OCI-M2 (cell line): ENCODE measurements around the gene MYO5B.
"Not testable (repeated sequence)": the region's sequence is repeated elsewhere in the genome, so short reads cannot be mapped to it uniquely, and the experiment has no call there.

Experiments used
- DNase-seq: peaks from one replicate; lab custom pipeline; 2025; ENCODE audit not compliant: unreplicated experiment; lab: John Stamatoyannopoulos, UW

The MYO5B gene

DNA sequence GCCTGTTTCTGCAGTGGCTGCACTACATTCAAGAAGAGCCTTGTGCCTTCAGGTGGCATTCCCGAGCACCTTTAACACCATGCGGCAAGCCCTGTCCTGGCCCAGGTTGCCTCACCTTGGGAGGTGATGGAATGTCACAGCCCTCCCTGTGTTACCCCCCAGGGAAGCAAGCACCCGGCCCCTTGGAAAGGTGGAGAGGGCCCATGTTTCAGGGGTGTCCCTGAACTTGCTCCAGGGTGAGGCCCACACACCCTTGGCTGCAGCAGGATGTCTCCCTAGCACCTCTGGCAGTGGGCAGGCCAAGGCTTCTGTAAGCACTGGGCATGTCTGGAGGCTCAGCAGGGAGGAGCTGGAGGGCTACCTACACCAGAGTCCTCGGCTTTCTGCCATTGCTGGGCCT, 352.3 kb downstream of the MYO5B start:
- DNase-seq = no peak

DNA sequence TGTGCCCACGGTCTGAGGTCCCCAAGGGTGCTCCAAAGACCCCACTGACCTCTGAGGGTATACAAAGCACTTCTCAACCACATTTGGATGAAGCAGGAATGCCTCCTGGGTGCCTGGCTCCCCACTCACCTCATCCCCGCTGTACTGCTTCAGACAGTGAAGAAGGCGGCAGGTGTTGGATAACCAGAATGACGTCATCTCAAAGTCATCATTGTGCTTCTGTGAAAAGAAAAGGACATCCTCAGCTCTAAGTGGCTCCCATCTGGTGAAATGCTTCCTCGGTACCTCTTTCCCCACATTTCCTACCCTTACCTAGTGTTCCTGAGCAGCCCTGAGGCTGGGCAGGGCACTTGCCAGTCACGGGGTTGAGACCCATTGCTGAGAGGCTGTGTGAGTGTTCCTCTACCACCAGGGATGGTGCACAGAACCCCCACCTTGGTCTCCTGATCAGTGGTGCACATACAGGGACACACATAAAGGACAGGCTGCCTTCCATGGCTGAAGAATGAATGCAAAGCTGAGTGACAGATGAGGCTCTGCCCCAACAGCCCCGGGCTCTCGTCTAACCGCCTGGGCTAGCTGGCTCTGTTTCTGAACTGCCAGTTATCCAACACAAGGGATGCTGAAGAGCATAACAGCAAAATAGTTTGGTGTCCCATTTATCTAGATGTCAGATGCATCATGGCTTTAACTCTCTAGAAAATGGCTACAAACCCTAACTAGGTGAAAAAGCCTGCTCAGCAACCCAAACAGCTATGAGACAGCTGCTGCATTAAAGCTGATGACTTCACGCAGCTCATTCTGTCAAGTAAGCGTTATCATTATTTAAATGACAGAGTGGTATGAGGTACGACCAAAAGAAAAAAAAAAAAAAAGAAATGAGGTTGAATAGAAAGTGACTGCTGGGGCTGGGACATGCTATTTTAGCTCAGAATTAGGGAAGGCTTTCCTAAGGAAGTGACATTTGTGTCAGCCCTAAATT, 353.4 kb downstream of the MYO5B start:
- DNase-seq = no peak

DNA sequence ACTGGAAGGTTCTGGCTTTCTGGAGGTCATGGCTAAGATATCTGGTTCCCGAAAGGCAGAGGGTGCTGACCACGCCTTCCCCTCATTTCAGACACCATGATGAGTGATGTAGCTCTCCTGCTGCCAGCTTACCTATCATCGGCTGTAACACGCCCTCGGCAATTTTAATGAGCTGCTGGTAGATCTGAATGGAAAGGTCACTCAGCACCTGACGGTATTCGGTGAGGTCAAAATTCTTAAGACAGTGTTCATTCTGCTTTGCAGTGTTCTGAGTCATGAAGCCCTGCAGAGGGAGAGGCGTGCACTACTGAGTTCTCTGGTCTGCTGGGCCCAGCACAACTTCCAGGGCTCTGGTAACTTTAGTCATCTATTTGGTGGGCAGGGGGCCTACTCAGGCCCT, 355.9 kb downstream of the MYO5B start:
- DNase-seq = no peak

DNA sequence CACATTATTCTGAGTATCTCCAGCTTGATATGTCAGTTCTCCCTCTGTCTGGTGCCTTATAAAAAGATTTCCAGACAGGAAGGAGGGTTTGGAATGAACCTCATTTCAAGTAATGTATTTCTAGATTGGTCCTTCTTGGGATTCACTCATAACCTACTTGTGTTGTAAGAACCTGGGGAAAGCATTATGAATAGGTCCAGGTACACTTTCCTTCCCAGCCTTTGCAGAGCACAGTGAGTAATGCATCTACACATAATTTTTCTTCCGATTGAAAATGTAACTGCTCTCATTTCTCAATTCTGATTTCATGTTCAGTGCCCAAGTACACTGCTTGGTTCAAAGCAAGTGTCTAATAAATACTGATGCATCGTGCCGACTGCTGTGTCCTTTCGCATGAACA, 356.6 kb downstream of the MYO5B start:
- no peak for DNase-seq

DNA sequence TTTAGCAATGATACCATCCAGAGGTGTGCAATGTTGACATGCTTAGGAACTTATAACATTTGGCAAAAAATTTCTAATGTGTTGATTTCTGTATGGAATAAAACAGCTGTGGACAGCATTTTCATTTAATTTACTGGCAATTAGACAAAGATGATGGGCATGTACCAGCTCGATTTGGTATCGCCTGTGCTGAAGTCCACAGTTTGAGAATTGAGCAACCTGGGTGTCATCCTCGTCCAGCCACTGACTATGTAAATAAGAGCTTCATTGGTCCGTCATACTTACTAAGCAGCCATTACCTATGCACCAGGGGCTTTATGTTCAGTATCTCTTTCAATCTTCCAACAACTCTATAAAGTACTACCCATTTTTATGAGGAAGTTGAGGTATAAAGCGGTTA, 357.1 kb downstream of the MYO5B start:
- no peak for DNase-seq

DNA sequence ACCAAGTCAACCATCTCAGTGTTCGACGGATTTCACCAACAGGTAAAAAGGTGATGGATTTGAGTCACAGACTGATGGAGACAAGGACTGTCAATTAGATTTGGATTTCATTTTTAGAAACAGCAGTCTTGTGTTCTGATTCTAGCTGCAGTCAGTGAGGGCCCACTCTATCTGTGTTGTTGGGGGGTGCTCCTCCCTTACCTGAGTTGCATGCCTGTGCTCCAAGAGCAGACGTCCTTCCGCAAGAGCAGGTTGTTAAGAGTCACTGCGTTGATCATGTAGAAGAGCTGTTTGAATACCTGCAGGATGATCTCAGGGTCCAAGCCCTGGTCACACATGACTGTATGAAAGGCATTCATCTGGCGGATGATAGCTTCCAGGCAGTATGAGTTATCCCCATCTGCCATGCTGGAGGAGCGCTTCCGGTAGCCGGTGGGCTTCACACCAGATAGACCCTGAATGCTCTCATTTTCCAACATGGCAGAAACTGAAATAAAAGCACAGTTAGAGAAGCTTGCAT, 357.6 kb downstream of the MYO5B start:
- not testable (repeated sequence) for DNase-seq

DNA sequence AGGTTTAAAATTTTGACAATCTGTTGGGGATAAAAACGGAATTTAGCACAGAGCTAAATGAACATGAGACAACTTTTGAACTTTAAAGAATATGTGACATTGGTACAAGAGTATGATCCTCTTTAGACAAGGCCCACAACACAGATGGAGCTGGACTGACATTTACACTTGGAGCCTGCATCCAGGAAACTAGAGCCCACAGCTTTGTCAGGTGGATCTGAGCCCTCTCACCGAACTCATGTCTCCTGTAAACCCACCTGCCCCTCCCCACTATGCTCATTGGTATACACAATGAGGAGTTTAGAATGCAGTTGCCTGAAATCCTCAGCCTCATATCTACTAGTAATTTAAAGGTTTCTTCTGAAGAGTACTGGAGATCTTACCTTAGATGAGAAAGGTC, 359.5 kb downstream of the MYO5B start:
- DNase-seq = no peak

DNA sequence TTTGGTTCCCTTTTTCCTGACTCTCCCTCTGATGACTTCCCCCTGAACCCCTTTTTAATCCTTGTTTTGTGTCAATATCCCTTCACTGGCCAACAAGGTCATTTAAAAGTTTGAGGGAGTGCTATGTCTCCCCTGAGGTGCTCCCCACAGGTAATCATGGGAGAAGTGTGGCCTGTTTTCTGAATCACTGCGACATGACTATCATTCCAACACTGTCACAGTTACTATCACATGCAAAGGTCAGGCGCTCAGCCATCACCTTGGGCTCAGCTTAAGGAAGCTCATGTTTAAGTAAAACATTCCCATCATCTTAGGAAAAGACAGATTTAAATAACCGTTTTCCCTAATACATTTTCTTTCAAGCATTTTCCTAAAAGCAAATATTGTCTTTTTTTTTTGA, 360.7 kb downstream of the MYO5B start:
- no peak for DNase-seq

DNA sequence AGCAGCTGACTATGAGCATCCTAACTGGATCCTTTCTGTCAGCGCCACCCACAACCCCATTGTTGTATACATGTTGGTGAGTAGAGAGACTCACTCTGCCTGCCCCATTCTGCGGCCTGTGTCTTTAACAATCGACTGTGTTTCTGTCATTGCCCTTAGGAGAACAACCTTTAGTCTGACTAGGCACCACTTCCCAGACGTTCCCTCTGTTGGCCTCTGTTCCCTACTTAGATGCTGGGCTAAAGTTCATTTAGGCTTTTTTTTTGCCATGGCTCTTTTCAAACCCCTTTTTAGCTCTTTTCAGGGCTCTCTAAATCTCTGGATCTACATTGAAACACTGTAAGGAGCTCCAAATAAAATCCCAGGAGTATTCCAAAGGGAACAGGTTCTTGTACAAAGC, 361.1 kb downstream of the MYO5B start:
- no peak for DNase-seq

DNA sequence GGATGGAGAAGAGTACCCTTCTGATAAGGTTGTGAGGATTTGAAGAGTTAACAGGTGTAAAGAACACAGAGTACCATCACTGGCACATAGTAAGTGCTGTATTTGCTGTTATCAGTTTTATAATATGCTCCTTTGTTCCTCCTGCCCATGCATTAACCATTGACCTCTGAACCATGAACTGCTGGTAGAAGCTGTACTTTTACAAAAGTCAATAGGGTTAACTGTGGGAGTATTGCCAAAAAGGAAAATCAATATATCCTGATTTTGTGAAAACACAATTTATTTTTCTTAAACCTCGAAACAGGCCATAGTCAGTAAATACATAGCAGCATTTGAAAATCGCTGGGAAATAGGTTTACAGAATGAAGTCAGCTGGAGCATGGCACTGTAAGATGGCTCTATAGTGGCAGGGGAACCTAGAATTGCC, 362.7 kb downstream of the MYO5B start:
- DNase-seq = no peak

DNA sequence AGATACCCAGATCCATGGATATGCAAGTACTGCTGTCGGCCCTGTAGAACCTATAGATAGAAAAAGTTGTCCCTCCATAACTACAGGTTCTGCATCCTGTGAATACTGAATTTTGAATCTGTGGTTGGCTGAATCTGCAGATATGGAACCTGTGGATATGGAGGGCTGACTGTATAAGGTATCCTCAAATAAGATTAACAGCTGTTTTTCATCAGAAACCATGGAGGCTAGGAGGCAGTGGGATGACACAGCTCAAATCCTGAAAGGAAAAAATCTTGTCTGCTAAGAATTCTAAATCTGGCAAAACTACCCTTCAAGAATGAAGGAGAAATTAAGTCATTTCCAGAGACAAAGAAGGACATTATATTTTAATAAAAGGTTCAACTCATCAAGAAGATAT, 367.0 kb downstream of the MYO5B start:
- DNase-seq = no peak

DNA sequence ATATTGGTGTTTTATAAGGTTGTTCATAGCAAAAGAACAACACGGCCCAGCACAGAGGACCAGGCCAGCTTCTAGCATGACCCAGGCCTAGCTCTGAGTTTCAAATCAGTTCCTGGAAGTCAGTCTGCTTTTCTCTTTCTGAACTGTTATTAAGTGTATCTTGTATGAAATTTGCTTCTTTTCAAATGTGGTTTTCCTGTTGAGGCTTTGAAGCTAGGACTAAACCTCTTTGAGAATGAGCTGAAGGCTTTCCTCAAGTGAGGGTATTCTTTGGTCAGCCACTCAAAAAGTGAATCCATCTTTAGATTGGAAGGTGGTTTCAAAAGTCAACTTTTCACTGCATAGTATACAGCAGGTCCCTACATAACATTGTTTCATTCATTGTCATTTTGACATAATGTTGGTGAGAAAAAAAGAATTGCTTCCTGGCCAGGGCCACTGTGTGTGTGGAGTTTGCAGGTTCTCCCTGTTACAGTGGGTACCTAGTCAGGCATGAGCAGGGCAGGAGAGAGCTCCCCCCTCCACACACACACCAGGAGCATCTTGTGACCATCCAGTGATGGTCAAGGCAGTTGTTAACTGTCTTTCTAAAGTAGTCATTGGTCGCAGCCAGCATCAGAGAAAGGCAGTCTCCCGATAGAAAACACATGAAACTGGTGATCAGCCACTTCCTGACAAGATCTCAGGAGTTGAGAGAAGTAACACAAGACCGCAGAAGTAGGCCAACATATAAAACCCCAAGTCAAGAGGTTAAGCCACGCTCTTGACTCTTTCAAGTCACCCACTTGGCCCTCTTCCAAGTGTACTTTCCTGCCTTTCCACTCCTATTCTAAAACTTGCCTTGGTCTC, 374.9 kb downstream of the MYO5B start:
- no peak for DNase-seq

DNA sequence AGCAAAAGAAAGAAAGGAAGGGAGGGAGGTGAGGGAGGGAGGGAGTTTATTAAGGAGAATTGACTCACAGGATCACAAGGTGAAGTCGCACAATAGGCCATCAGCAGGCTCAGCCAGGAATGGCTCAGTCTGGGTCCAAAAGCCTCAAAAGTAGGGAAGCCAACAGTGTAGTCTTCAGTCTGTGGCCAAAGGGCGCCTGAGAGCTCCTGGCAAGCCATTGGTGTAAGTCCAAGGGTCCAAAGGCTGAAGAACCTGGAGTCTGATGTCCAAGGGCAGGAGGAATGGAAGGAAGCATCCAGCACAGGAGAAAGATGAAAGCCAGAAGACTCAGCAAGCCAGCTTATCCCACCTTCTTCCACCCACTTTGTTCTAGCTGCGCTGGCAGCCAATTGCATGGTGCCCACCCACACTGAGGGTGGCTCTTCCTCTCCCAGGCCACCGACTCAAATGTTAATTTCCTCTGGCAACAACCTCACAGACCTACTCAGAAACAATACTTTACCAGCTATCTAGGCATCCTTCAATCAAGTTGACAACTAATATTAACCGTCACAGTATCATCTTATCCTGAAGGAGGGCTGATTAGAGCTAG, 375.8 kb downstream of the MYO5B start:
- no peak for DNase-seq

DNA sequence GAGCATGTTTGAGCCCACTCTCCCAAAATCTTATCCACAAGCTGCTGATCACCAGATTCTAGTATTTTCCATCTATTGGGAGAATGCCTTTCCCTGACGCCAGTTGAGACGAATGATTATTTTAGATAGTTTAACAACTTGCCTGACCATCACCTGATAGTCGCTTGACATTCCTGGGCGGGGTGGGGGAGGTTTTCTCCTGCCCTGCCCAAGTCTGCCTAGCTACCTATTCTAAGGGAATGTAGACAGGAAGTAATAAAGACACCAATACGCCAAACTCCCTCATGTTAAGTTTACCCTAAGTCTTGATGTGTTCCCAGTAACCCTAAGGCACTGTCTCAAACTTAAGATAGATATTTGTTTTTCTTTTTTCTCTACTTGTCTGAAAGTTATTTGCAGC, 377.0 kb downstream of the MYO5B start:
- DNase-seq = no peak

DNA sequence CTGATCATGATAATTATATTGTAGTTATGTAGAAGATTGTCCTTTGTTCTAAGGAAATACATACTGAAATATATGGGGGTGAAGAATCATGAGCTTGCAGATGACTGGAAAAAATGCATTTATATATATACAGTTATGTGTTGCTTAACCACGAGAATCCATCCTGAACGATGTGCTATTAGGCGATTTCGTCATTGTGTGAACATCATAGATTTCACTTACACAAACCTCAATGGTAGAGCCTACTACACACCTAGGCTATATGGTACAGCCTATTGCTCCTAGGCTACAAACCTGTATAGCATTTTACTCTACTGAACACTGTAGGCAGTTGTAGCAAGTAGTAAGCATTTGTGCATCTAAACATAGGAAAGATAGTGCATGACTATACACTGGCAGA, 379.0 kb downstream of the MYO5B start:
- no peak for DNase-seq

DNA sequence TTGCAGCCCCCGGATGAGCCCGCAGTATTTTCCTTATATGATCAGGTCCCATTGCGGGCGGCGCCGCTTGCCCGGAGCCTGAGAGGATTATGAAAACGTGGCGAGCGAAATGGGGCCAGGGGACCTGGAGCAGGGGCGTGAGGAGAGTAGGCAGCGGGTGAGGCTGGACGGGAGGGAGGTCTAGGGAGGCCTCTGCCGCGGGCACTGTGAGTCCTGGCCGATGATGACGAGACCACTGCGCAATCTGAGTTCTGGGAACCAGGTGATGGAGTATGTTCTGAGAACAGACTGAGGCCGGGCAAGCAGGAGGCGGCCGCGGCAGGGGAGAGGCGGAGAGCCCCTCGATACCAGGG, 380.8 kb downstream of the MYO5B start:
- DNase-seq = no peak

DNA sequence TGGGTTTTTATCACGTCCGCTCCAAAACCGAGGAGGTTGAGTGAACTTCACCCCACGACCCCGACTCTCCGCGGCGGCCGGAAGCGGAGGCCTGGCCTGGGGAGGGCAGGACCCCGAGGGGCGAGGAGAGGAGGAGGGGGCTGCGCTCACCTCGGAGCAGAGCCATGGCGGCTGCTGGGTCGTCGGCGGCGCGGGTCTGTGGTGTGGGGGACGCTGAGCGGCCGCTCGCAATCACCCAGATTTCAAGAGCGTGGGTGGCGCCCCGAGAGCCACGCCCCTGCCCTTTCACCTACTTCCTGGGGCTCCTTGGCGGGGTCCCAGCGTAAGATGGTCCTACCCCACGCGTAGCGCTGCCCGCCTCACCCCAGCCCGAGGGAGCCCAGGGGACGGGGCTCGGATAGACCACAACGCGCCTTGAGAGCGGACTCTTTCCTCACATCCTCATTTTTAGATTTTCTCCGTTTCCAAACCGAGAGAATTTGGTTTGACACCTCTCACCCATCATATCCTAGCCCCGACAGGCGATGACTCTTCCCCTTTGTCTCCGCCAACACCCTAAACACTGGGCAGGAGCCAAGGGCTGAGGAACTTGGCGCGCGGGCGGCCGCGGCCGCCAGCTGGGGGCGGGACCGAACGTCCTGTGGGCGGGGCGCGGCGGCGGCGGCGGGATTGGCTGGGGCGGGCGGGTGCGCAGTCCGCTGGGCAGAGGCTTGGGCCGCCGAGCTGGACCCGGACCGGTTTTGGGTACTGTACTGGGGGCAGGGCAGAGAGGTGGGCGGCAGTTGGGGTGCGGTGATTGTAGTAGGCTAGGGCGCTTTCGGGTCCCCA, 381.4 kb downstream of the MYO5B start, which contains the start of gene ACAA2:
Gene ACAA2 (minus strand): TSS at position 215 of the 828 bp plus-strand sequence. CDS start 49 bp downstream, at position 166.
- DNase-seq = peak; percentile 35

DNA sequence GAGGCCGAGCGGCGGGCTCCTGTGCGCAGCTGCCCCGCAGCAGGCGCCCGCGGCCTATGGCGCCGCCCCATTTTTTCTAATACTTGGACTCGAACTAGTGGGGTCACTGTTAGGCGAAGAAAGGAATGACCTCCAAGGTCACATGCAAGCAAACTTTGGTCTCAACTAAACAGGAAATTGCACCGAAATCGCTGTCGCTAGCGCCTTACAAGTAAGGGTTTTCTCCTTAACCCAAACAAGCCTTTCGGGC, 382.0 kb downstream of the MYO5B start:
- no peak for DNase-seq

DNA sequence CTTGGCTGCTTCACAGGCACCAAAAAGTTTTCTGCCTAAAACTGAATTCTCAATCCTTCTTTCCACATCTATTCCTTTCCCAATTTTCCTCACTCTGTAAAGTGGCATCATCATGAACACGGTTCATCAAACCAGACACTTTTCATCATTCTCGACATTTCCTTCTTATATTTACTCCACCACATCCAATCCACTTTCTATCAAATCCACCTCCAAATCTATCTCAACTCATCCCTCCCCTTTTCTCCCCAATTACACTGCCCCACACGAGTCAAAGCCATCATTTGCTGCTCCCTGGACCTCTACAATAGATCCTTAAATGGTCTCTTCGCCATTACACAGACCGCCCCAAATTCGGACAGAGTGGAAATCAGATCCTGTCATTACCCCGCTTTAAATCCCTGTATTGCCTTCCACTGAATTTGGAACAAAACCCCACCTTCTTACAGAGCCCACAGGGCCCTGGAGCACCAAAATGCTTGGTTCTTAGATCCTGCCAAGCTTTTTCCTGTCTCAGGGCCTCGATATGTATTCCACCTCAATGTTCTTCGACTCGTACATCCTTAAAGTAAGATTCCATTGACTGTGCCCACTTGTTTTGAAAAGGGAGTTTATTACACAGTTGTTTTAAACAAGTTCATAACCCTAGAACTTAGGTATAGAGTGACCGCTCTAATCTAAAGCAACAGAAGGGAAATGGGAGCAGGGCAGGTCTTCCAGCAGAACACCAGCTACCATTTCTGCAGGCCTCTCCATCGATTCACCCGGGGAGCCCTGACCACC, 382.5 kb downstream of the MYO5B start:
- DNase-seq = no peak
